ENCODE data around the gene SIL1.

DNA sequence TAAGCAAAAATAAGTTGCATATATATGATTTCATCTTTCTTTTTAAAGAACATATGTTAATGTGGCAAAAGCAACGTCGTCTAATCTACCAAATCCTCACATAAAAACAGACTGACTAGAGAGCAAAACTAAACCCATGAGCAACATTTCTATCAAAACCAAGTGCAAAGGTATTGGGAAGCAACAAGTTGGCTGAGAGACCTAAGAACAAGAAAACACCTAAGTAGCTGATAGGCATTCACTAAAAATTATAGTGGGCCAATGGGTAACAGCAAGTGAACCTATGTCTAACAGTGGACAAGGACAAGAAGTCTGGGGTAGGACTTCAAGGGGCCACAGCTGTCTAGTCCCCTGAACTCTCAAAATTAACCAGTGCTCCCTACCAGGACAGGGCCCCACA, 130.1 kb downstream of the SIL1 start:
- TF ChIP-seq, protein P1, sequence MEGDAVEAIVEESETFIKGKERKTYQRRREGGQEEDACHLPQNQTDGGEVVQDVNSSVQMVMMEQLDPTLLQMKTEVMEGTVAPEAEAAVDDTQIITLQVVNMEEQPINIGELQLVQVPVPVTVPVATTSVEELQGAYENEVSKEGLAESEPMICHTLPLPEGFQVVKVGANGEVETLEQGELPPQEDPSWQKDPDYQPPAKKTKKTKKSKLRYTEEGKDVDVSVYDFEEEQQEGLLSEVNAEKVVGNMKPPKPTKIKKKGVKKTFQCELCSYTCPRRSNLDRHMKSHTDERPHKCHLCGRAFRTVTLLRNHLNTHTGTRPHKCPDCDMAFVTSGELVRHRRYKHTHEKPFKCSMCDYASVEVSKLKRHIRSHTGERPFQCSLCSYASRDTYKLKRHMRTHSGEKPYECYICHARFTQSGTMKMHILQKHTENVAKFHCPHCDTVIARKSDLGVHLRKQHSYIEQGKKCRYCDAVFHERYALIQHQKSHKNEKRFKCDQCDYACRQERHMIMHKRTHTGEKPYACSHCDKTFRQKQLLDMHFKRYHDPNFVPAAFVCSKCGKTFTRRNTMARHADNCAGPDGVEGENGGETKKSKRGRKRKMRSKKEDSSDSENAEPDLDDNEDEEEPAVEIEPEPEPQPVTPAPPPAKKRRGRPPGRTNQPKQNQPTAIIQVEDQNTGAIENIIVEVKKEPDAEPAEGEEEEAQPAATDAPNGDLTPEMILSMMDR (IDR thresholded peaks at IDR 0.05), result no peak
- no peak for TF ChIP-seq POLR2A (IDR thresholded peaks at IDR 0.05)
